Esophagus muscularis mucosa (tissue), 4 donors: ENCODE data around the gene DNAJC5.

ENCODE experiments used
- CTCF ChIP-seq, 3 experiments: fragments of 200-600 bp in 2 of 3; fragments of 450-650 bp in 1 of 3; sonication (generic) in 2 of 3; IDR thresholded peaks; one replicate each; pipeline ENCODE4 v1.5.1; 2017 to 2019; ENCODE audit warnings: antibody characterized with exemption in 3 of 3, mild to moderate bottlenecking in 2 of 3, moderate library complexity in 1 of 3
- EP300 ChIP-seq: sonication (generic); formaldehyde crosslinking; IDR thresholded peaks from one replicate; pipeline ENCODE4 v1.6.1; 2017; ENCODE audit warnings: antibody characterized with exemption
- POLR2A ChIP-seq: fragments of 450-650 bp; IDR thresholded peaks from one replicate; pipeline ENCODE4 v1.6.1; 2017; ENCODE audit warnings: antibody characterized with exemption, moderate library complexity, mild to moderate bottlenecking, low read depth
- POLR2AphosphoS5 ChIP-seq, 2 donors: sonication (generic); formaldehyde crosslinking; IDR thresholded peaks; one replicate each; pipeline ENCODE4 v1.6.1; 2017; ENCODE audit warnings: antibody characterized with exemption in 2 of 2

DNA sequence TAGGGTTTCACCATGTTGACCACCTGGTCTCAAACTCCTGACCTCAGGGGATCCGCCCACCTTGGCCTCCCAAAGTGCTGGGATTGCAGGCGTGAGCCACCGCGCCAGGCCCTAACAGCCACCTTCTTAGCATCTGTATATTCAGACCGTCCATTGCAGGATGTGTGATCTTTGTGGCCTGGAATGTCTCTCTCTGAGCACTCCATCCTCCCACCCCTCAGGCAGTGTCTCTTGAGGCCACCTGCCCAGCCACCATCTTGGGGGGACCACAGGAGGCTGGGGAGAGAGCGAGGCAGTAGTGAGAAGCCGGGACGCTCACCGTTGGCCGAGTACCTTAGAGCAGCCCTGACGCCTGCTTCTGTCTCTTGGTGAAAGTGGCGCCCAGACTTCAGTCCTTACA, 18.8 kb downstream of the DNAJC5 start:
- TF ChIP-seq CTCF (IDR thresholded peaks at IDR 0.05) (no peak), POLR2A (no peak), EP300 (no peak), POLR2AphosphoS5 (IDR thresholded peaks at IDR 0.05) (no peak)
